Small intestine (tissue), 16 donors: ENCODE measurements around the gene GABRQ. TPM values are rescaled to one million over a fixed set of nuclear protein-coding genes. Genes with fewer than 3 reads are reported as not detected.

ENCODE experiments used
- DNase-seq, 2 donors: peaks; one replicate each; pipeline versions ENCODE4 v3.0.0 to v3.0.0-alpha.2; 2013
- FAIRE-seq: peaks from 2 replicates; lab custom pipeline; 2012; peaks lifted over from hg19 to GRCh38; lab: Jason Lieb, UNC
- H3K27ac ChIP-seq, 3 donors: one replicate each; pipeline ENCODE4 v1.5.1; 2013; ENCODE audit warnings: low read length in 2 of 3, mild to moderate bottlenecking in 2 of 3, control low read depth in 1 of 3, inconsistent platforms in 1 of 3, low read depth in 1 of 3, moderate library complexity in 1 of 3
- H3K27me3 ChIP-seq, 3 donors: one replicate each; pipeline ENCODE4 v1.6.1; 2013; ENCODE audit warnings: low read length in 3 of 3, inconsistent platforms in 1 of 3; ENCODE audit not compliant: control insufficient read depth in 3 of 3, insufficient read depth in 3 of 3
- H3K36me3 ChIP-seq, 3 donors: one replicate each; pipeline ENCODE4 v1.6.1; 2013; ENCODE audit warnings: low read length in 3 of 3, inconsistent platforms in 1 of 3, low read depth in 1 of 3, mild to moderate bottlenecking in 1 of 3, moderate library complexity in 1 of 3; ENCODE audit not compliant: control insufficient read depth in 3 of 3, insufficient read depth in 2 of 3
- H3K4me1 ChIP-seq, 3 donors: one replicate each; pipeline ENCODE4 v1.6.1; 2013; ENCODE audit warnings: low read length in 2 of 3, inconsistent platforms in 1 of 3, low read depth in 1 of 3, mild to moderate bottlenecking in 1 of 3, moderate library complexity in 1 of 3; ENCODE audit not compliant: control insufficient read depth in 3 of 3, insufficient read depth in 2 of 3
- H3K4me3 ChIP-seq, 3 donors: one replicate each; pipeline ENCODE4 v1.5.1; 2013; ENCODE audit warnings: low read length in 3 of 3, control low read depth in 1 of 3, inconsistent platforms in 1 of 3, low read depth in 1 of 3, mild to moderate bottlenecking in 1 of 3, moderate library complexity in 1 of 3
- H3K9me3 ChIP-seq, 2 donors: one replicate each; pipeline ENCODE4 v1.6.1; 2013; ENCODE audit warnings: low read depth in 1 of 2, low read length in 1 of 2; ENCODE audit not compliant: control insufficient read depth in 2 of 2, insufficient read depth in 1 of 2
- WGBS, 3 donors: extraction: QIAGEN DNeasy Blood & Tissue Kit; methylation state at CpG; one replicate each; pipeline ENCODE4 v1.1.7; 2013; 5-methylcytosine and 5-hydroxymethylcytosine counted together
- long read RNA-seq, 10 donors: transcript quantifications; one replicate each; lab custom pipeline, GENCODE V29; 2026
- polyA plus RNA-seq, 4 donors: library from polyadenylated mRNA; stranded (reverse) in 3 of 4; unstranded in 1 of 4; fragments of 200-250 nt in 3 of 4; fragments of 120-200 nt in 1 of 4; gene quantifications; one replicate each; pipeline versions ENCODE4 v1.2.1 to v1.2.3, GENCODE V29; 2013
- donor health status: healthy with polysubstance abuse.
- donor health status: control.
- donor health status: control.
- donor health status: Bipolar disorder and iron deficiency.
- donor health status: healthy.

The GABRQ gene
- 1 to 10 TPM in 1 of 4 donors, under 1 TPM in 1, not detected in 2; 0.09 to 1.1 TPM for polyA plus RNA-seq
- long read RNA-seq, donor 1: 0 reads
- long read RNA-seq, donor 2: 0 reads
- long read RNA-seq, donor 3: 0 reads
- long read RNA-seq, donor 4: 0 reads
- long read RNA-seq, donor 5: 0 reads
- long read RNA-seq, donor 6: 0 reads
- long read RNA-seq, donor 7: 0 reads
- long read RNA-seq, donor 8: 0 reads
- long read RNA-seq, donor 9: 0 reads
- long read RNA-seq, donor 10: 0 reads

DNA sequence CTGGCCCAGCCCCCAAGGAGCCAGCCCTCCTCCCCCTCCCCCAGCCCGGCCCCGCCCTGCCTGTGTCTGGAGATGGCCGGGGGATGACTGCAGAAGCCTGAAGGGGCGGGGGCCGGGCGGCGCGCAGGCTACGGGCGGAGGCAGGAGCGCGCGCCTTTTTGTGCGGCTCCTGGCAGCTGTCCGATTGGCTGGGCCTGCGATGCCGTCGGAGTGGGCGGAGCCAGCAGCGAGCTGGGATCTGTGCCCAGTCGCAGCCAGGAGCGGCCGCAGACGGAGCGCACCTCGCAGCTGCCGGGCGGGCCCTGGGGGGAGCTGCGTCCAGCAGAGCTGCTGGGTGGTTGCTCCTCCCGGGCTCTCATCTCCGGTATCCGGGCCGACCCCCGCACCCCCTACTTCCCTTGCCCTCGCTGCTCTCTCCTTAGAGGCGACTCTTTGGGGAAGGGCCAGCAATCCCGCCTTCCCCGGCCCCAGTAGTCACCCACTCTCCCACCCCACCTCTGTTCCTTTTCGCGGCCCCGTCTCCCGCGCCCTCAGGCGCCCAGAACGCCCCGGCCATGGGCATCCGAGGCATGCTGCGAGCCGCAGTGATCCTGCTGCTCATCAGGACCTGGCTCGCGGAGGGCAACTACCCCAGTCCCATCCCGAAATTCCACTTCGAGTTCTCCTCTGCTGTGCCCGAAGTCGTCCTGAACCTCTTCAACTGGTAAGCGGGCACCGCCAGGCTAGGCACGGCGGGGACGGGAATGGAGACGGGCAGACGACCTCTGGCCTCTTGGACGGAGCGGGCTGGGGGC lies at the start of gene GABRQ:
Gene GABRQ (plus strand): TSS at position 247 of the 794 bp plus-strand sequence. CDS start 308 bp downstream, at position 555.
- Histone ChIP-seq H3K9me3 (no peaks in the 10 kb centered on the region), H3K27ac (no peak within 1 kb of the TSS), H3K27me3 (peaks cover 0 to 23% (median 5%) of the 10 kb centered on the region in 3 donors), H3K4me3 (peak within 1 kb of the TSS in 1 of 3 donors; percentile 5), H3K4me1 (no peaks in the 10 kb centered on the region), H3K36me3 (no peaks in the 10 kb centered on the region)
- DNase-seq (peak; percentile 7 to 35), FAIRE-seq (no peak)
- 3 to 42% (median 13%) methylated on average over 43 to 64 of the region's 64 CpGs for WGBS, 3 donors

GRCh38 chrX:152588206-152588605 lies 49.5 kb upstream of the GABRQ start:
- H3K9me3 ChIP-seq: no peaks in the 10 kb centered on the region
- FAIRE-seq: no peak

GRCh38 chrX:152600853-152601633 lies 36.7 kb upstream of the GABRQ start:
- no peaks in the 10 kb centered on the region for H3K9me3 ChIP-seq
- no peak for FAIRE-seq
- H3K4me3 ChIP-seq: no peak overlapping the region
- no peaks in the 10 kb centered on the region for H3K27me3 ChIP-seq
- no peak overlapping the region for H3K27ac ChIP-seq
- H3K36me3 ChIP-seq: no peaks in the 10 kb centered on the region
- no peaks in the 10 kb centered on the region for H3K4me1 ChIP-seq
- no peak for DNase-seq
- WGBS, 3 donors: 22 to 46% (median 28%) methylated on average over 5 of the region's 5 CpGs

More at GRCh38 chrX:152588206-152588605, 49.5 kb upstream of the GABRQ start:
- Histone ChIP-seq H3K4me3 (no peak overlapping the region), H3K4me1 (no peaks in the 10 kb centered on the region), H3K36me3 (no peaks in the 10 kb centered on the region), H3K27ac (no peak overlapping the region), H3K27me3 (no peaks in the 10 kb centered on the region)
- no peak for DNase-seq

DNA sequence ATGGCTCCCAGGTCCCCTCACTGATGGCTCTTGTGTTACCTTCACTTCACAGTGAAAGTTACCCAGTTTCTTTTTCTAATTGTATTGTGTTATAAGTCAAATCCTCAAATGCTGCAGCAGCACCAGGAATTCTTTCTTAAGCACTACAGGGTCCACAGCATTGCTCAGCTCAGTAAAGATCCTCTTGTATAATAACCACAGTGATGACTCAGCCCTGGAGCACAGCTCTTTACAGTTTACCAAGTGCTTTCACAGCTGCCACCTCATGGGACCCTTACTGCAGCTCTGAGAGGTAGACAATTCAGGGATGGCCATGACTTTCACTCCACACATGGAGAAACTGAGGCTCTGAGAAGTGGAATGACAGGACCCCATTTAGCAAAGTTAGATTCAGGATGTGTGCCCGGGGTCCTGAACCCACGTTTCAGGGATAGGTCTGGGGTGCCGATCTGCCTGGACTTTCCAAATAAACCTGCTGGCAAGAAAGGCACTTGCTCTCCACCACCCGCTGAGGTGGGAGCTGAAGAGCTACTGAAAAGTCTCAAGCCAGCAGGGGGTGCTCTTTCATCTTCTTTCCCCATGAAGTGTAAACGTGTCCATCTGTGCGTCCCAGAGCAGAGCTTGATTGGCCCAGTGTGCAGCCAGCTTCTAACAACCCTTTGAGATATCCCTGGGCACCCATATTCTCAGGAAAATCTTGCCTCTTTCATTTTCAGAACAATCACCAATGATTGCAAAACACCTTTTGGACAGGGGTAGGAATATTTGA lies 35.7 kb upstream of the GABRQ start:
- FAIRE-seq (no peak), DNase-seq (no peak)
- no peaks in the 10 kb centered on the region for H3K4me1 ChIP-seq
- WGBS, 3 donors: 39 to 45% (median 40%) methylated on average over 6 of the region's 6 CpGs
- H3K36me3 ChIP-seq: no peaks in the 10 kb centered on the region
- no peaks in the 10 kb centered on the region for H3K27me3 ChIP-seq
- H3K4me3 ChIP-seq: no peak overlapping the region
- no peaks in the 10 kb centered on the region for H3K9me3 ChIP-seq
- H3K27ac ChIP-seq: no peak overlapping the region

DNA sequence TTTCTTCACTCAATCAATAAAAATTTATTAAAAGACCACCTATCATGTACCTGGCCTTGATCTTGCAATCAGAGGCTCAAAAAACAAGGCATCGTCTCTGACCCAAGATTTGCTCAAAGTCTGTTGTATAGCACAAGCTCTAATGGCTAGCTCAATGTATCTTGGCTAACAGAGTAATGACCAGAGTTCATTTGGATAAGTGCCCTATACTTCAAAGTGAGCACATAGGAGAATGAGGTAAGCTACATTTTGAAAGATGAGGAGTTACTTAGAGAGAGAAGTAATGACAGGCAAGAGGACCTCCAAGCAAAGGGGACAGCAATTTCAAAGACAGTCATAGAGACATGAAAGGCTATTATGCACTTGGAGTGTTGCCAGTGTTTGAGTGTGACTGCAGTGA lies 22.9 kb upstream of the GABRQ start:
- FAIRE-seq (no peak), DNase-seq (no peak)
- 20 to 78% (median 31%) methylated on average over 1 of the region's 1 CpG for WGBS, 3 donors
- Histone ChIP-seq H3K27me3 (no peaks in the 10 kb centered on the region), H3K4me1 (no peaks in the 10 kb centered on the region), H3K4me3 (no peak overlapping the region), H3K36me3 (no peaks in the 10 kb centered on the region), H3K9me3 (no peaks in the 10 kb centered on the region), H3K27ac (no peak overlapping the region)

DNA sequence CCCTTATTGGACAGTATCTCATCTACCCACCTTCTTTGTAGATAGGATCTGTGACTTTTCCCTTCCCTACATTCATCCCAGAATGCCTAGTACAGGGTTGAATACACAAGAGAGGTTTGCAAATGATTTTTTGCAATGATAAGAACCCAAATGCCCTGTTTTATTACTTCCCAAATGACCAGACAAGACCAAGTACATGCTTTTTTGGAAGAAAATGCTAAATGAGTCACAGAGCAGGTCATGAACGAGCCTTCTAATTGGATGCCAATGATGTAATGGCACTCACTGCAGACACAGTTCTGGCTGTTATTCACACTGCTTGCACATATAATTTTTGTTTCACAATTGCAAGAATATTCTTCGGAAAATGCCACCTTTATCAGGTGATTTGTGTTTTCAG lies 17.8 kb upstream of the GABRQ start:
- Histone ChIP-seq H3K27ac (no peak overlapping the region), H3K4me1 (no peaks in the 10 kb centered on the region), H3K9me3 (no peaks in the 10 kb centered on the region), H3K4me3 (no peak overlapping the region), H3K36me3 (no peaks in the 10 kb centered on the region), H3K27me3 (no peaks in the 10 kb centered on the region)
- DNase-seq (no peak), FAIRE-seq (no peak)
- 39 to 77% (median 58%) methylated on average over 2 of the region's 2 CpGs for WGBS, 3 donors

- Histone ChIP-seq H3K4me1 (no peaks in the 10 kb centered on the region), H3K27me3 (peaks cover 0 to 10% (median 0%) of the 10 kb centered on the region in 3 donors), H3K27ac (no peak overlapping the region), H3K9me3 (no peaks in the 10 kb centered on the region), H3K36me3 (no peaks in the 10 kb centered on the region), H3K4me3 (no peak overlapping the region)
- DNase-seq (peak; percentile 25 to 28), FAIRE-seq (no peak)
- WGBS, 3 donors: 45 to 51% (median 50%) methylated on average over 7 of the region's 7 CpGs
Measured at GRCh38 chrX:152632445-152633097, 5.1 kb upstream of the GABRQ start.
